Sigmoid colon (tissue), 7 donors: ENCODE results near the gene PDX1. TPM values are rescaled to one million over a fixed set of nuclear protein-coding genes. Genes with fewer than 3 reads are reported as not detected.
A peak's percentile ranks its signal among the peaks of the same experiment; 100 is the strongest.

Experiments
- DNase-seq: peaks from one replicate; pipeline ENCODE4 v3.0.0-alpha.2; 2019
- H3K27ac ChIP-seq, 4 donors: fragments of 200-600 bp; sonication (generic); one replicate each; pipeline ENCODE4 v1.5.1; 2016 to 2019; ENCODE audit warnings: mild to moderate bottlenecking in 1 of 4
- H3K27me3 ChIP-seq, 3 donors: fragments of 200-600 bp; sonication (generic); one replicate each; pipeline ENCODE4 v1.5.1; 2019; ENCODE audit warnings: mild to moderate bottlenecking in 1 of 3
- H3K36me3 ChIP-seq, 4 donors: fragments of 200-600 bp; sonication (generic); one replicate each; pipeline ENCODE4 v1.5.1; 2016 to 2019
- H3K4me1 ChIP-seq, 4 donors: fragments of 200-600 bp; sonication (generic); one replicate each; pipeline ENCODE4 v1.5.1; 2017 to 2019
- H3K4me3 ChIP-seq, 4 donors: fragments of 200-600 bp; sonication (generic); one replicate each; pipeline ENCODE4 v1.5.1; 2017 to 2019; ENCODE audit warnings: mild to moderate bottlenecking in 2 of 4, moderate library complexity in 1 of 4
- H3K9me3 ChIP-seq, 4 donors: fragments of 200-600 bp in 3 of 4; sonication (generic) in 3 of 4; one replicate each; pipeline versions ENCODE4 v1.5.1 to v1.6.1; 2013 to 2019
- EP300 ChIP-seq, 4 donors: sonication (generic); formaldehyde crosslinking; IDR thresholded peaks; one replicate each; pipeline ENCODE4 v1.6.1; 2017; ENCODE audit warnings: antibody characterized with exemption in 4 of 4
- POLR2A ChIP-seq, 2 donors: fragments of 450-650 bp; IDR thresholded peaks; one replicate each; pipeline ENCODE4 v1.6.1; 2016; ENCODE audit warnings: antibody characterized with exemption in 2 of 2, mild to moderate bottlenecking in 2 of 2, moderate library complexity in 2 of 2
- POLR2AphosphoS5 ChIP-seq, 4 donors: sonication (generic); formaldehyde crosslinking; IDR thresholded peaks; one replicate each; pipeline ENCODE4 v1.6.1; 2017; ENCODE audit warnings: antibody characterized with exemption in 4 of 4
- WGBS, 2 donors: extraction: QIAGEN DNeasy Blood & Tissue Kit; methylation state at CpG; one replicate each; pipeline ENCODE4 v1.1.7; 2013; 5-methylcytosine and 5-hydroxymethylcytosine counted together
- intact Hi-C: fragments of 100-400 bp; cut with DNase I; formaldehyde crosslinking; loops from one replicate; pipeline ENCODE4 v1.15.1; 2023
- polyA plus RNA-seq, 3 donors: library from polyadenylated mRNA; stranded (reverse); fragments of 200-250 nt; gene quantifications; one replicate each; pipeline ENCODE4 v1.2.3, GENCODE V29; 2013
- total RNA-seq, 4 donors: library from RNA; depleted of rRNA; stranded (reverse); fragments of >200 nt; gene quantifications; one replicate each; pipeline ENCODE4 v1.1.0, GENCODE V29; 2016
- TF ChIP-seq, protein P1 (sequence below), 4 experiments: fragments of 450-650 bp in 3 of 4; fragments of 200-600 bp in 1 of 4; IDR thresholded peaks; one replicate each; pipeline ENCODE4 v1.5.1; 2016 to 2019; ENCODE audit warnings: antibody characterized with exemption in 4 of 4, mild to moderate bottlenecking in 3 of 4, moderate library complexity in 2 of 4
- donor health status: healthy with polysubstance abuse.
- donor health status: Bipolar disorder and iron deficiency.
- donor health status: healthy.

PDX1 gene
- total and polyA plus RNA-seq, 7 donors = under 0.01 to 0.39 TPM; not detected in 5

DNA sequence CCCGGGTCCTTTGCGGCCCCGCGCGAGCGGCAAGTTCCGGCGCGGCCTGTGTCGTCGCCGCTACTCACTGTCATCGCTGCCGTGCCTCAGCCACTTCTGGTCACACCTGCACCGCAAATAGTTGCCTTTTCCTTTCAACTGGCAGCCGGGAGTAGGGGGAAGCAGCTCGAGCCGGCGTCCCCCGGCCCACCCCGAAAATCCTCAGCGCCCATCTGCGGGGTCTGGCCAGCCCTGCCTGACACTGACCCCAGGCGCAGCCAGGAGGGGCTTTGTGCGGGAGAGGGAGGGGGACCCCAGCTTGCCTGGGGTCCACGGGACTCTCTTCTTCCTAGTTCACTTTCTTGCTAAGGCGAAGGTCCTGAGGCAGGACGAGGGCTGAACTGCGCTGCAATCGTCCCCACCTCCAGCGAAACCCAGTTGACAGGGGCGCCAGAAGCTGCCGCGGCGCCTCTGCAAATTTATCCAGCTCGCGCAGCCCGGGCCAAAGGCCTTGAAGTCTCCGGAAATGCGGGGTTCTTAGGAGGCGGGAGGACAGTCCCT is 1.7 kb downstream of the PDX1 start:
- H3K36me3 ChIP-seq = no peaks in the 10 kb centered on the region
- WGBS, 2 donors = 3 to 4% methylated on average over 41 of the region's 41 CpGs
- H3K4me1 ChIP-seq = peaks cover 0 to 52% (median 46%) of the 10 kb centered on the region in 4 donors
- no peak for DNase-seq
- H3K4me3 ChIP-seq = peak overlapping the region; percentile 4 to 46 (median 29)
- no peak overlapping the region for H3K27ac ChIP-seq
- TF ChIP-seq, protein P1, sequence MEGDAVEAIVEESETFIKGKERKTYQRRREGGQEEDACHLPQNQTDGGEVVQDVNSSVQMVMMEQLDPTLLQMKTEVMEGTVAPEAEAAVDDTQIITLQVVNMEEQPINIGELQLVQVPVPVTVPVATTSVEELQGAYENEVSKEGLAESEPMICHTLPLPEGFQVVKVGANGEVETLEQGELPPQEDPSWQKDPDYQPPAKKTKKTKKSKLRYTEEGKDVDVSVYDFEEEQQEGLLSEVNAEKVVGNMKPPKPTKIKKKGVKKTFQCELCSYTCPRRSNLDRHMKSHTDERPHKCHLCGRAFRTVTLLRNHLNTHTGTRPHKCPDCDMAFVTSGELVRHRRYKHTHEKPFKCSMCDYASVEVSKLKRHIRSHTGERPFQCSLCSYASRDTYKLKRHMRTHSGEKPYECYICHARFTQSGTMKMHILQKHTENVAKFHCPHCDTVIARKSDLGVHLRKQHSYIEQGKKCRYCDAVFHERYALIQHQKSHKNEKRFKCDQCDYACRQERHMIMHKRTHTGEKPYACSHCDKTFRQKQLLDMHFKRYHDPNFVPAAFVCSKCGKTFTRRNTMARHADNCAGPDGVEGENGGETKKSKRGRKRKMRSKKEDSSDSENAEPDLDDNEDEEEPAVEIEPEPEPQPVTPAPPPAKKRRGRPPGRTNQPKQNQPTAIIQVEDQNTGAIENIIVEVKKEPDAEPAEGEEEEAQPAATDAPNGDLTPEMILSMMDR (IDR thresholded peaks at IDR 0.05) = no peak
- no peak for TF ChIP-seq POLR2AphosphoS5 (IDR thresholded peaks at IDR 0.05)
- no peak for TF ChIP-seq POLR2A (IDR thresholded peaks at IDR 0.05)
- TF ChIP-seq EP300 (IDR thresholded peaks at IDR 0.05) = no peak
- no peaks in the 10 kb centered on the region for H3K9me3 ChIP-seq
- intact Hi-C loops = no loop called here
- H3K27me3 ChIP-seq = peaks cover 86 to 100% (median 96%) of the 10 kb centered on the region in 3 donors

DNA sequence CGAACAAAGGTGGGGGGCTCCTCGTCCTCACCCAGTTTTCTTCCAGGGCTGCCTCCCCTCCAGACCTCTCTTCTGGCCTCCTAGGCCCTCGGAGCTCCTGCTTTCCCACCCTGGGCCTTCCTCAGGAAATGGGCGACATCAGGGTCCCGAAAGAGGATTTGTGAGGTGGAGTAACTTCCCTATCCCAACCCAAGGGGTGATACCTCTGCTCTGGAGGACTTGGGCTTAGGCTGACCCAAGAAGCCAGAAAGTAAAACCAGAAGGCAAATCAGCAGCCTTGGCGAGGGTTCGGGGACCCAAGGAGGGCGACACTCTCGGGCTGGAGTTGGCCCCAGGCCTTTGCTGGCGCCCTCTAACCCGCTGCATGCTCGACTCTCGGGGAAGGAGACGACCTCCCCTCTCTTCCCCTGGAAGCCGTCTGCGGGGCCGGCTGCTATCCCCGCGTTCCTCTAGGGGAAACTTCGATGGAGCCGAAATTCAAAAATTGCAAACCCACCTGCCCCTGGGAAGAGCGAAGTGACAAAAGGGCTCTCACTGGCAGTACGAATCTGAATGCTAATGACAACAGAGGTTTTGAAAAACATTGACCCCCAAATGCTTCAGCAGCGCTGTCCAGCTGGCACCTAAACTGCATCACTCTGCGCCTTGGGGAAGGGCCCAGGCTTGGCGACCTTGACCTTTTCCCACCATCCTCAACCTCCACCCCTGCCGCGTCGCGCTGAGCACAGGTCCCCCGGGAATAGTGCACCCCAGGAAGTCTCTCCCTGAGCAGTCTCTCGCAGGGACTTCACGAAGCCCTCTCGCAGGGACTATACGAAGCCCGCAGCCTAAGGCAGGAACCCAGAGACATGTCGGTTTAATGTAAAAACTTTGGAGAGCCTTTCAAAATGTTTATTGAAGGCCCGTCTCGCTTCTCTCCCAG is 2.4 kb downstream of the PDX1 start:
- no peaks in the 10 kb centered on the region for H3K36me3 ChIP-seq
- intact Hi-C loops = no loop called here
- DNase-seq = no peak
- peaks cover 86 to 100% (median 96%) of the 10 kb centered on the region in 3 donors for H3K27me3 ChIP-seq
- TF ChIP-seq POLR2A (IDR thresholded peaks at IDR 0.05) = no peak
- TF ChIP-seq POLR2AphosphoS5 (IDR thresholded peaks at IDR 0.05) = no peak
- no peak for TF ChIP-seq EP300 (IDR thresholded peaks at IDR 0.05)
- TF ChIP-seq, protein P1 (IDR thresholded peaks at IDR 0.05) = no peak
- WGBS, 2 donors = 15 to 29% methylated on average over 39 of the region's 39 CpGs
- no peaks in the 10 kb centered on the region for H3K9me3 ChIP-seq
- no peak overlapping the region for H3K27ac ChIP-seq
- peaks cover 0 to 55% (median 46%) of the 10 kb centered on the region in 4 donors for H3K4me1 ChIP-seq
- H3K4me3 ChIP-seq = no peak overlapping the region

DNA sequence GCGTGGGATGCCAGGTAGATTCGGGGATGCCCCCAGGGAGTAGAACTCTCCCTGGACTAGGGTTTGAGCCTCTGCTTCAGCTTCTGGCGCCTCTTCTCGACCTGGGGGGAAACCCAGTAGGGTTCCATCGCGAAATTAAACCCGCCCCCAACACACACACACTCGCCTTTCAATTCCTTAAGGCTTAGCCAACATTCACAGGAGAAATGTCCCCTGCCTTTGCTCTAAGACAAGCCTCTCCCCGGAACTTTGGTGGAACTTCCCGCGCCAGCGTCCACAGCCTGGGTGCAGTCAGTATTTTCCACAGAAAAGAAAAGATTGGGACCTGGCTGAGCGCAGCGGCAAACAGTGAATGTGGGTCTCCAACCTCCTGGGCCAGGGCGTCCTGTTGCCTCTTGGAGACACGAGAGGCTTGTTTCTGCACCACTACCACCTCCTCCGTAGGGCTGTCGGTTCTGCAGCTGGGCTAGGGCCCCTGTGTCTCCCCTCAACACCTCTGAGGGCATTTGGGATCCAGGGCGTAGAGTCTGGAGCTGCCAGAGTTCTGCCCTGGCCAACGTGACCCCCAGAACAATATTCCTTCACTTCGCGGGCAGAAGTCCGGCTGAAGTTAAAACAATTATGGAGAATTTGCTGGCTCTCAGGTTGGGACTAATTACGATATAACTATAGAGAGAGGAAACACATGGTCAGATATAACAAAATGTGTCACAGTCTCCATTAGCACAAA is 3.2 kb downstream of the PDX1 start:
- 14 to 20% methylated on average over 24 of the region's 24 CpGs for WGBS, 2 donors
- Histone ChIP-seq H3K4me1 (peaks cover 0 to 49% (median 41%) of the 10 kb centered on the region in 4 donors), H3K27ac (no peak overlapping the region), H3K4me3 (no peak overlapping the region), H3K36me3 (no peaks in the 10 kb centered on the region), H3K9me3 (no peaks in the 10 kb centered on the region), H3K27me3 (peaks cover 81 to 100% (median 96%) of the 10 kb centered on the region in 3 donors)
- intact Hi-C loops = no loop called here
- TF ChIP-seq POLR2A (IDR thresholded peaks at IDR 0.05) (no peak), EP300 (IDR thresholded peaks at IDR 0.05) (no peak), POLR2AphosphoS5 (IDR thresholded peaks at IDR 0.05) (no peak)
- TF ChIP-seq, protein P1 (IDR thresholded peaks at IDR 0.05) = no peak
- no peak for DNase-seq

DNA sequence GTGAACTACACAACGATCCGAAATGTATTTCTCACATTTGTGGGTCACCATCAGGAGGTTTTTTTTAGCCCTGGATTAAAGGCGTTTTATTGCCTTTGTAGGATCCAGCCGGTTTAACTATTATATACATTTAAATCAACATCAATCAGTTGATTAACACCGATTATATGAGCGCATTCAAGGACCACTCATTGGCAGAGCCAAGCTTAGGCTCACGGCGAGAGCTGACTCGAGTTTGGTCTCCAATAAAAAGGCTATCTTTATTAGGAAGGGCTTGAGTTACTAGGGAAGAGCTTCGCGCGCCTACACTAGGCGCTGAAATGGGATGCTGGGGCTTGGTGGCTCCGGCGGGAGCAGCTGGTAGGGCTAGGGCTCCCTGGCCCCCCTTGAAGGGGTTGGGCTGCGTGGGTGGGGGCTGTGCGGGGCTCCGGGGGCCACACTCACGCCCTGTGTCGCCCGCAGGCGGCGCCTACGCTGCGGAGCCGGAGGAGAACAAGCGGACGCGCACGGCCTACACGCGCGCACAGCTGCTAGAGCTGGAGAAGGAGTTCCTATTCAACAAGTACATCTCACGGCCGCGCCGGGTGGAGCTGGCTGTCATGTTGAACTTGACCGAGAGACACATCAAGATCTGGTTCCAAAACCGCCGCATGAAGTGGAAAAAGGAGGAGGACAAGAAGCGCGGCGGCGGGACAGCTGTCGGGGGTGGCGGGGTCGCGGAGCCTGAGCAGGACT is 4.2 kb downstream of the PDX1 start:
- H3K27me3 ChIP-seq = peaks cover 81 to 100% (median 96%) of the 10 kb centered on the region in 3 donors
- H3K27ac ChIP-seq = no peak overlapping the region
- H3K36me3 ChIP-seq = no peaks in the 10 kb centered on the region
- peaks cover 0 to 47% (median 38%) of the 10 kb centered on the region in 4 donors for H3K4me1 ChIP-seq
- TF ChIP-seq EP300 (IDR thresholded peaks at IDR 0.05) = no peak
- no peak for TF ChIP-seq POLR2A (IDR thresholded peaks at IDR 0.05)
- TF ChIP-seq, protein P1 (IDR thresholded peaks at IDR 0.05) = no peak
- no peak for TF ChIP-seq POLR2AphosphoS5 (IDR thresholded peaks at IDR 0.05)
- 3 to 4% methylated on average over 48 of the region's 48 CpGs for WGBS, 2 donors
- no peaks in the 10 kb centered on the region for H3K9me3 ChIP-seq
- no peak for DNase-seq
- no peak overlapping the region for H3K4me3 ChIP-seq
- intact Hi-C loops = no loop called here
